Activated naive CD8-positive, alpha-beta T cell treated with anti-CD3 and anti-CD28 coated beads, Interleukin-2, amount 50 U/mL, for 24 hours (primary cell): ENCODE measurements around the gene NUCB1.
A peak's percentile ranks its signal among the peaks of the same experiment; 100 is the strongest.
"Not testable (repeated sequence)": the region's sequence is repeated elsewhere in the genome, so short reads cannot be mapped to it uniquely, and the experiment has no call there.

Source experiments
- ATAC-seq: fragments of 150-1000 bp; cut with Tn5 transposase; one replicate; pipeline ENCODE4 v1.10.0; 2021
- DNase-seq: peaks from one replicate; pipeline ENCODE4 v3.0.0; 2021
- H3K27ac Mint-ChIP-seq: one replicate; pipeline ENCODE4 v1.8.0; 2021; ENCODE audit warnings: mild to moderate bottlenecking, mixed read lengths
- H3K27me3 Mint-ChIP-seq: one replicate; pipeline ENCODE4 v1.8.0; 2021; ENCODE audit warnings: mixed read lengths
- H3K36me3 Mint-ChIP-seq: one replicate; pipeline ENCODE4 v1.8.0; 2021; ENCODE audit warnings: low read depth, mixed read lengths
- H3K4me1 Mint-ChIP-seq: one replicate; pipeline ENCODE4 v1.8.0; 2021; ENCODE audit warnings: mixed read lengths
- H3K4me3 Mint-ChIP-seq: one replicate; pipeline ENCODE4 v1.8.0; 2021; ENCODE audit warnings: mild to moderate bottlenecking, moderate library complexity, mixed read lengths
- H3K9me3 Mint-ChIP-seq: one replicate; pipeline ENCODE4 v1.8.0; 2021; ENCODE audit warnings: mixed read lengths

The NUCB1 gene

GRCh38 chr19:48926909-48927308 is 26.8 kb downstream of the NUCB1 start:
- Mint-ChIP-seq H3K9me3 (no peaks in the 10 kb centered on the region), H3K4me3 (peak overlapping the region; percentile 18), H3K27me3 (no peaks in the 10 kb centered on the region), H3K36me3 (peaks cover 3% of the 10 kb centered on the region), H3K27ac (no peak overlapping the region), H3K4me1 (peaks cover 7% of the 10 kb centered on the region)
- ATAC-seq, result peak; percentile 50
- peak; percentile 8 for DNase-seq

- ATAC-seq, H3K36me3 Mint-ChIP-seq, H3K4me1 Mint-ChIP-seq, H3K27ac Mint-ChIP-seq, H3K9me3 Mint-ChIP-seq, H3K27me3 Mint-ChIP-seq, DNase-seq, H3K4me3 Mint-ChIP-seq: not testable (repeated sequence)
Measured at GRCh38 chr19:48927692-48928091, 27.6 kb downstream of the NUCB1 start.

GRCh38 chr19:48928164-48929025 is 28.3 kb downstream of the NUCB1 start:
- no peaks in the 10 kb centered on the region for H3K9me3 Mint-ChIP-seq
- H3K27ac Mint-ChIP-seq, result no peak overlapping the region
- DNase-seq (no peak), ATAC-seq (no peak)
- no peaks in the 10 kb centered on the region for H3K36me3 Mint-ChIP-seq
- peaks cover 10% of the 10 kb centered on the region for H3K4me1 Mint-ChIP-seq
- peaks cover 3% of the 10 kb centered on the region for H3K27me3 Mint-ChIP-seq
- no peak overlapping the region for H3K4me3 Mint-ChIP-seq

- Mint-ChIP-seq H3K36me3 (no peaks in the 10 kb centered on the region), H3K9me3 (no peaks in the 10 kb centered on the region), H3K4me3 (peak within 1 kb of the TSS; percentile 77), H3K4me1 (peaks cover 14% of the 10 kb centered on the region), H3K27me3 (peaks cover 3% of the 10 kb centered on the region), H3K27ac (no peak within 1 kb of the TSS)
- peak; percentile 75 for DNase-seq
- peak; percentile 88 for ATAC-seq
Measured at GRCh38 chr19:48933382-48933932, 33.3 kb downstream of the NUCB1 start, which contains the start of gene DHDH. DHDH (plus strand) TSS chr19:48933699; CDS start chr19:48933722, 23 bp downstream.

GRCh38 chr19:48934837-48935236 is 34.7 kb downstream of the NUCB1 start:
- Mint-ChIP-seq H3K4me1 (peaks cover 14% of the 10 kb centered on the region), H3K27me3 (peaks cover 3% of the 10 kb centered on the region), H3K27ac (no peak overlapping the region), H3K36me3 (no peaks in the 10 kb centered on the region), H3K9me3 (no peaks in the 10 kb centered on the region), H3K4me3 (no peak overlapping the region)
- ATAC-seq (no peak), DNase-seq (no peak)

GRCh38 chr19:48935864-48936263 is 35.8 kb downstream of the NUCB1 start:
- peaks cover 14% of the 10 kb centered on the region for H3K4me1 Mint-ChIP-seq
- no peak for DNase-seq
- no peak overlapping the region for H3K4me3 Mint-ChIP-seq
- no peaks in the 10 kb centered on the region for H3K9me3 Mint-ChIP-seq
- ATAC-seq, result no peak
- H3K36me3 Mint-ChIP-seq, result no peaks in the 10 kb centered on the region
- peaks cover 3% of the 10 kb centered on the region for H3K27me3 Mint-ChIP-seq
- no peak overlapping the region for H3K27ac Mint-ChIP-seq

GRCh38 chr19:48938256-48938655 is 38.1 kb downstream of the NUCB1 start:
- peaks cover 1% of the 10 kb centered on the region for H3K27me3 Mint-ChIP-seq
- ATAC-seq (no peak), DNase-seq (no peak)
- peaks cover 12% of the 10 kb centered on the region for H3K4me1 Mint-ChIP-seq
- H3K27ac Mint-ChIP-seq, result no peak overlapping the region
- no peak overlapping the region for H3K4me3 Mint-ChIP-seq
- H3K9me3 Mint-ChIP-seq, result no peaks in the 10 kb centered on the region
- H3K36me3 Mint-ChIP-seq, result peaks cover 4% of the 10 kb centered on the region

GRCh38 chr19:48940902-48941301 is 40.8 kb downstream of the NUCB1 start:
- H3K36me3 Mint-ChIP-seq, result peaks cover 4% of the 10 kb centered on the region
- H3K27ac Mint-ChIP-seq, result no peak overlapping the region
- H3K4me1 Mint-ChIP-seq, result no peaks in the 10 kb centered on the region
- no peaks in the 10 kb centered on the region for H3K27me3 Mint-ChIP-seq
- H3K9me3 Mint-ChIP-seq, result no peaks in the 10 kb centered on the region
- no peak for DNase-seq
- no peak for ATAC-seq
- H3K4me3 Mint-ChIP-seq, result no peak overlapping the region

GRCh38 chr19:48943081-48943480 is 43.0 kb downstream of the NUCB1 start:
- DNase-seq (no peak), ATAC-seq (no peak)
- Mint-ChIP-seq H3K9me3 (no peaks in the 10 kb centered on the region), H3K4me1 (no peaks in the 10 kb centered on the region), H3K4me3 (no peak overlapping the region), H3K36me3 (peaks cover 4% of the 10 kb centered on the region), H3K27ac (no peak overlapping the region), H3K27me3 (no peaks in the 10 kb centered on the region)

GRCh38 chr19:48945415-48945814 is 45.3 kb downstream of the NUCB1 start:
- no peak overlapping the region for H3K27ac Mint-ChIP-seq

GRCh38 chr19:48945817-48946216 is 45.7 kb downstream of the NUCB1 start:
- Mint-ChIP-seq H3K27ac (no peak overlapping the region), H3K4me3 (no peak overlapping the region), H3K9me3 (no peaks in the 10 kb centered on the region), H3K27me3 (no peaks in the 10 kb centered on the region), H3K36me3 (peaks cover 4% of the 10 kb centered on the region), H3K4me1 (no peaks in the 10 kb centered on the region)
- DNase-seq, result no peak
- no peak for ATAC-seq

More at GRCh38 chr19:48945415-48945814, 45.3 kb downstream of the NUCB1 start:
- no peak for DNase-seq
- no peak overlapping the region for H3K4me3 Mint-ChIP-seq
- no peaks in the 10 kb centered on the region for H3K9me3 Mint-ChIP-seq
- no peaks in the 10 kb centered on the region for H3K4me1 Mint-ChIP-seq
- peaks cover 4% of the 10 kb centered on the region for H3K36me3 Mint-ChIP-seq
- H3K27me3 Mint-ChIP-seq, result no peaks in the 10 kb centered on the region
- ATAC-seq, result no peak

GRCh38 chr19:48946463-48947257 is 46.5 kb downstream of the NUCB1 start:
- ATAC-seq, result no peak
- H3K27ac Mint-ChIP-seq, result no peak overlapping the region
- H3K9me3 Mint-ChIP-seq, result no peaks in the 10 kb centered on the region
- H3K27me3 Mint-ChIP-seq, result no peaks in the 10 kb centered on the region
- no peaks in the 10 kb centered on the region for H3K4me1 Mint-ChIP-seq
- no peak for DNase-seq
- H3K4me3 Mint-ChIP-seq, result no peak overlapping the region
- no peaks in the 10 kb centered on the region for H3K36me3 Mint-ChIP-seq

GRCh38 chr19:48947258-48947542 is 47.1 kb downstream of the NUCB1 start:
- no peak overlapping the region for H3K4me3 Mint-ChIP-seq
- H3K4me1 Mint-ChIP-seq, result no peaks in the 10 kb centered on the region
- ATAC-seq, result no peak
- no peaks in the 10 kb centered on the region for H3K36me3 Mint-ChIP-seq
- no peaks in the 10 kb centered on the region for H3K27me3 Mint-ChIP-seq
- DNase-seq, result no peak
- H3K9me3 Mint-ChIP-seq, result no peaks in the 10 kb centered on the region
- no peak overlapping the region for H3K27ac Mint-ChIP-seq

- Mint-ChIP-seq H3K36me3 (peaks cover 2% of the 10 kb centered on the region), H3K4me1 (peaks cover 7% of the 10 kb centered on the region), H3K4me3 (no peak overlapping the region), H3K27ac (no peak overlapping the region), H3K9me3 (no peaks in the 10 kb centered on the region), H3K27me3 (no peaks in the 10 kb centered on the region)
- no peak for ATAC-seq
- DNase-seq, result no peak
Measured at GRCh38 chr19:48950159-48950558, 50.0 kb downstream of the NUCB1 start.
